Measurements from ENCODE around the gene OR6C68.

- TF ChIP-seq, protein P1, sequence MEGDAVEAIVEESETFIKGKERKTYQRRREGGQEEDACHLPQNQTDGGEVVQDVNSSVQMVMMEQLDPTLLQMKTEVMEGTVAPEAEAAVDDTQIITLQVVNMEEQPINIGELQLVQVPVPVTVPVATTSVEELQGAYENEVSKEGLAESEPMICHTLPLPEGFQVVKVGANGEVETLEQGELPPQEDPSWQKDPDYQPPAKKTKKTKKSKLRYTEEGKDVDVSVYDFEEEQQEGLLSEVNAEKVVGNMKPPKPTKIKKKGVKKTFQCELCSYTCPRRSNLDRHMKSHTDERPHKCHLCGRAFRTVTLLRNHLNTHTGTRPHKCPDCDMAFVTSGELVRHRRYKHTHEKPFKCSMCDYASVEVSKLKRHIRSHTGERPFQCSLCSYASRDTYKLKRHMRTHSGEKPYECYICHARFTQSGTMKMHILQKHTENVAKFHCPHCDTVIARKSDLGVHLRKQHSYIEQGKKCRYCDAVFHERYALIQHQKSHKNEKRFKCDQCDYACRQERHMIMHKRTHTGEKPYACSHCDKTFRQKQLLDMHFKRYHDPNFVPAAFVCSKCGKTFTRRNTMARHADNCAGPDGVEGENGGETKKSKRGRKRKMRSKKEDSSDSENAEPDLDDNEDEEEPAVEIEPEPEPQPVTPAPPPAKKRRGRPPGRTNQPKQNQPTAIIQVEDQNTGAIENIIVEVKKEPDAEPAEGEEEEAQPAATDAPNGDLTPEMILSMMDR (IDR thresholded peaks at IDR 0.05): no peak
- TF ChIP-seq POLR2A (IDR thresholded peaks at IDR 0.05) (no peak), EP300 (IDR thresholded peaks at IDR 0.05) (no peak)
Measured at GRCh38 chr12:55446326-55446725, 45.9 kb upstream of the OR6C68 start.
